ENCODE results near the gene RPRD1B. TPM values are rescaled to one million over a fixed set of nuclear protein-coding genes. Genes with fewer than 3 reads are reported as not detected.

The RPRD1B gene
- total RNA-seq, 2 donors from 2014 or later: 22.1 to 29.6 TPM

- no peak overlapping the region for H3K4me3 Mint-ChIP-seq
- peak overlapping the region; percentile 43 for H3K4me3 ChIP-seq (ENCODE audit: low read length)
- 100% methylated on average over 1 of the region's 1 CpG; no CpG with 5 or more reads in 1 of the 2 experiments for WGBS, 2 experiments (ENCODE audit: insufficient coverage in 1 of 2, insufficient read length in 1 of 2)
- H3K9me3 Mint-ChIP-seq: peaks cover 28% of the 10 kb centered on the region
- no peak for DNase-seq
- no peaks in the 10 kb centered on the region for H3K27me3 Mint-ChIP-seq (ENCODE audit: insufficient read depth)
- TF ChIP-seq CTCF (conservative IDR thresholded peaks at IDR 0.05): no peak
- H3K9ac ChIP-seq (ENCODE audit: extremely low read depth, low read length, poor library complexity, severe bottlenecking): no peak overlapping the region
- no peaks in the 10 kb centered on the region for H3K4me1 Mint-ChIP-seq
- peaks cover 59% of the 10 kb centered on the region for H3K36me3 ChIP-seq (ENCODE audit: control insufficient read depth, insufficient read depth, low read length)
- H3K4me1 ChIP-seq (ENCODE audit: control insufficient read depth, insufficient read depth, low read length): no peaks in the 10 kb centered on the region
- peaks cover 63% of the 10 kb centered on the region for H3K36me3 Mint-ChIP-seq (ENCODE audit: low read depth)
- no peaks in the 10 kb centered on the region for H3K27me3 ChIP-seq (ENCODE audit: control insufficient read depth, insufficient read depth, low read length, poor library complexity, severe bottlenecking)
- no peak overlapping the region for H3K27ac Mint-ChIP-seq
- H3K9me3 ChIP-seq (ENCODE audit: control insufficient read depth, low read length): peaks cover 32% of the 10 kb centered on the region
- no peak overlapping the region for H3K27ac ChIP-seq (ENCODE audit: low read depth, low read length)
Measured at GRCh38 chr20:38017959-38018358, 15.6 kb upstream of the RPRD1B start.

GRCh38 chr20:38018385-38018784 lies 15.2 kb upstream of the RPRD1B start:
- H3K4me1 Mint-ChIP-seq: peaks cover under 1% of the 10 kb centered on the region
- Histone ChIP-seq H3K27ac (ENCODE audit: low read depth, low read length) (no peak overlapping the region), H3K4me3 (ENCODE audit: low read length) (no peak overlapping the region), H3K9ac (ENCODE audit: extremely low read depth, low read length, poor library complexity, severe bottlenecking) (no peak overlapping the region), H3K27me3 (ENCODE audit: control insufficient read depth, insufficient read depth, low read length, poor library complexity, severe bottlenecking) (no peaks in the 10 kb centered on the region), H3K36me3 (ENCODE audit: control insufficient read depth, insufficient read depth, low read length) (peaks cover 55% of the 10 kb centered on the region), H3K4me1 (ENCODE audit: control insufficient read depth, insufficient read depth, low read length) (no peaks in the 10 kb centered on the region), H3K9me3 (ENCODE audit: control insufficient read depth, low read length) (peaks cover 32% of the 10 kb centered on the region)
- no peaks in the 10 kb centered on the region for H3K27me3 Mint-ChIP-seq (ENCODE audit: insufficient read depth)
- WGBS, 2 experiments (ENCODE audit: insufficient coverage in 1 of 2, insufficient read length in 1 of 2): 95 to 100% methylated on average over 2 of the region's 2 CpGs
- no peak for DNase-seq
- no peak for TF ChIP-seq CTCF (conservative IDR thresholded peaks at IDR 0.05)
- peaks cover 28% of the 10 kb centered on the region for H3K9me3 Mint-ChIP-seq
- H3K4me3 Mint-ChIP-seq: no peak overlapping the region
- H3K27ac Mint-ChIP-seq: no peak overlapping the region
- H3K36me3 Mint-ChIP-seq (ENCODE audit: low read depth): peaks cover 59% of the 10 kb centered on the region

- Histone ChIP-seq H3K27ac (ENCODE audit: low read depth, low read length) (no peak overlapping the region), H3K4me1 (ENCODE audit: control insufficient read depth, insufficient read depth, low read length) (no peaks in the 10 kb centered on the region), H3K9me3 (ENCODE audit: control insufficient read depth, low read length) (peaks cover 32% of the 10 kb centered on the region), H3K4me3 (ENCODE audit: low read length) (no peak overlapping the region), H3K36me3 (ENCODE audit: control insufficient read depth, insufficient read depth, low read length) (peaks cover 37% of the 10 kb centered on the region), H3K9ac (ENCODE audit: extremely low read depth, low read length, poor library complexity, severe bottlenecking) (no peak overlapping the region), H3K27me3 (ENCODE audit: control insufficient read depth, insufficient read depth, low read length, poor library complexity, severe bottlenecking) (no peaks in the 10 kb centered on the region)
- Mint-ChIP-seq H3K36me3 (ENCODE audit: low read depth) (peaks cover 39% of the 10 kb centered on the region), H3K4me3 (no peak overlapping the region), H3K4me1 (peaks cover 4% of the 10 kb centered on the region), H3K9me3 (peaks cover 28% of the 10 kb centered on the region), H3K27ac (no peak overlapping the region), H3K27me3 (ENCODE audit: insufficient read depth) (no peaks in the 10 kb centered on the region)
- WGBS, 2 experiments (ENCODE audit: insufficient coverage in 1 of 2, insufficient read length in 1 of 2): 92 to 100% methylated on average over 1 of the region's 2 CpGs
- no peak for DNase-seq
- TF ChIP-seq CTCF (conservative IDR thresholded peaks at IDR 0.05): no peak
Measured at GRCh38 chr20:38021087-38021772, 12.3 kb upstream of the RPRD1B start.

All from endodermal cell (in vitro differentiated cells).